ENCODE data around the gene PRKCE. TPM values are rescaled to one million over a fixed set of nuclear protein-coding genes. Genes with fewer than 3 reads are reported as not detected.

Gene PRKCE
- total RNA-seq, 2 experiments from 2014 or later, result 12.5 to 13.6 TPM

DNA sequence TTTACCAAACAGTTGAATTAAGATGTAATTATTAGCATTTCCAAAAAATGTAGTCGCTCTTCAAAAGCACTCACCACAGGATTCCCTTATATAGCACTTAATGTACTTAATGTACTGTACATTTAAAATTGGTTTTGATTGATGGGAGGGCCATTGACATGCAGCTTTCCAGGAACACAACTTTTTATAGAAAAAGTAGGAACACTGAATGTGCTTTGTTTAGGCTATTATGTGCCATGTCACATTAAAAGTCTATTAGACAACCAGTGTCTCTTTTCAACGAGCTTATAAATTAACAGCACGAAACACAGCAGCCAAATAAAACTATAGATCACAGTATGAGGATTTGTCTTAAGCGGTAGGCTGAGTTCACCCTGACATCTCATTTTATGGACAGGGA lies 301.1 kb downstream of the PRKCE start:
- Mint-ChIP-seq H3K4me3 (no peak overlapping the region), H3K4me1 (ENCODE audit: low read depth) (no peaks in the 10 kb centered on the region), H3K27ac (no peak overlapping the region), H3K9me3 (no peaks in the 10 kb centered on the region), H3K36me3 (no peaks in the 10 kb centered on the region), H3K27me3 (no peaks in the 10 kb centered on the region)
- DNase-seq, result no peak
- ChIA-PET POLR2A (no interaction called here), CTCF (interaction anchor here (0.6 kb wide), 1 partner anchor 37 kb away, joined by 3 read pairs; no protein-coding TSS in a partner anchor)
- intact Hi-C loops (cut with micrococcal nuclease), result no loop called here

DNA sequence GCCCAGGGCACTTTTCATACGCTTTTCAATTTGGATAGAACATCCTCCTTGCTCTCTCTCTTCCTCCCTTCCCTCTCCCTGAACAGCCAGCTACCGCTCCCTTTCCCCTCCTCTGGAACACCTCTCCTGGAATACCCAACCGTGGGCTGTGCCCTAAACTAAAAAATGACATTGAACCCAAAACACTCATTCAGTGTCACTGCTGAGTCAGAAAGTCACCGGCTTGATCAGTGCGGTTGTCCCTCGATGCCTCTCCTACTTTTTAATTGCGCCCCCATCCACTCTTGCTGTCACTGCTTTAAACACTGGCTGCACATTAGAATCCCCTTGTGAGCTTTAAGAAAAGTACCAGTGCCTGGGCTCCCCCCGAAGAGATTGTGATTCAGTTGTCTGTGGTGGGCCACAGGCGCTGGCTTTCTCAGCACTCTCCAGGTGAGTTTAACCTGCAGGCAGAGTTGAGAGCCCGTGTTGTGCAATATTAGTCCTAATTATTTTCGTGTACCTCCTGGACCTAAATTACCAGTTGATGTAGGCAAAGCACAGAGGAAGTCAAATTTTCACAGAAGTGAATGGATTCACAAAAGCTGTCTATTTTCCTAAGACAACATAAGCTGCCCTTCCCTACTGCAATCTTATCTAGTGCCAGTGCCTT lies 302.0 kb downstream of the PRKCE start:
- intact Hi-C loops (cut with micrococcal nuclease), result no loop called here
- ChIA-PET POLR2A (no interaction called here), CTCF (no interaction called here)
- Mint-ChIP-seq H3K4me3 (no peak overlapping the region), H3K27ac (no peak overlapping the region), H3K4me1 (ENCODE audit: low read depth) (no peaks in the 10 kb centered on the region), H3K36me3 (no peaks in the 10 kb centered on the region), H3K9me3 (no peaks in the 10 kb centered on the region), H3K27me3 (no peaks in the 10 kb centered on the region)
- no peak for DNase-seq

DNA sequence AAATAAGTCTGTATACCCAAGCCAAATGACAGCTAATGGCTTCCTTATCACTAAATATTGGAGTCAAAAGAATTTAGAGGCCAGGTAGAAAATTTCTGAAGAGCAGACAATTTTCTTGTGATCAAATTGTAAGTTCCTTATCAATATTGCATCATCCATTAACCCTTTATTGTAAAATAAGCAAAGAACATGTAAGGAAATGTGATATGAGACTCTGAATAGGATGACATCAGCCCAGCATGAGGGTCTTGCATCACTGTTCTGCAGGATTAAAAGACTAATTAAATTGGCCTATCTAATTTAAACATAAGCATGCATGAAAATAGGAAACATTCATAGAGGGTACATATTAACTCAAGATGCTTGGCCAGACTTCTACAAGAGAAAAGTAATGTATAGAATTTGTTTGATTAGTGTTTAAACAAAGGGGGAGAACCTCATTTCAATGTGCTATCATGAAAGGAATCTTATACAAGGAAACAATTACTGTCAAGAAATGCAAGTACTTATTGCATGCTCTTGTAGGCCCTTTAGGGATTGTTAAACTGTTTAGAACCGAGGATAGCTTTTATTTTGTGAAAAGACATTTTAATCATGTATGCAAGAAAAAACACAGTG lies 302.9 kb downstream of the PRKCE start:
- ChIA-PET CTCF (interaction anchor here (0.9 kb wide), 1 partner anchor 108 kb away, joined by 3 read pairs; no protein-coding TSS in a partner anchor), POLR2A (no interaction called here)
- no peak overlapping the region for H3K27ac Mint-ChIP-seq
- intact Hi-C loops (cut with micrococcal nuclease), result no loop called here
- no peaks in the 10 kb centered on the region for H3K4me1 Mint-ChIP-seq (ENCODE audit: low read depth)
- H3K27me3 Mint-ChIP-seq, result no peaks in the 10 kb centered on the region
- no peak overlapping the region for H3K4me3 Mint-ChIP-seq
- no peaks in the 10 kb centered on the region for H3K36me3 Mint-ChIP-seq
- no peak for DNase-seq
- H3K9me3 Mint-ChIP-seq, result no peaks in the 10 kb centered on the region

DNA sequence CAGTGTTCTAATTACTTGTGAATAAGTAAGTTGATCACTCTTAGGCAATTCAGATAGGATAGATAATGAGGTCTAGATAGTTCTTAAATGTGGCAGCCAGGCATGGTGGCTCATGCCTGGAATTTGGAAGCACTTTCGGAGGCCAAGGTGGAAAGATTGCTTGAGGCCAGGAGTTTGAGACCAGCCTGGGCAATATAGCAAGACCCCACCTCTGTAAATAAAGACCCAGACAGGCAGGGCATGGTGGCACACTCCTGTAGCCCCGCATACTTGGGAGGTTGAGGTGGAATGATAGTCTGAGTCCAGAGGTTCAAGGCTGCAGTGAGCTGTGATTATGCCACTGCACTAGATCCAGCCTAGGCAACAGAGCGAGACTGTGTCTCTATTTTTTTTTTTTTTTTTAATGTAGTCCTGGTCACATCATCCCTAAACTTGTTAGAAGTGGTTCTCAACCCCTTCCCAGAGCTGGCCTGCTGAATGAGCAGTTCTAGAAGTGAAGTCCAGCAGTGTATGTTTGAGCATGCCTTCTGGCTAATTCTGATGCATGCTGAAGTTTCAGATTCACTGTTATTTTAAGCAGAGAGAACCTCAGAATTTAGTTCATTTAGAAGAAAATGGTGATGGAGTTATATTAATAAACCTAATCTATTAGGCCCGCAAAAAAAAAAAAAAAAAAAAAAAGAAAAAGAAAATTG lies 306.2 kb downstream of the PRKCE start:
- no peak for DNase-seq
- CTCF ChIA-PET, result no interaction called here
- Mint-ChIP-seq H3K4me1 (ENCODE audit: low read depth) (no peaks in the 10 kb centered on the region), H3K4me3 (no peak overlapping the region), H3K9me3 (no peaks in the 10 kb centered on the region), H3K36me3 (no peaks in the 10 kb centered on the region), H3K27me3 (no peaks in the 10 kb centered on the region), H3K27ac (no peak overlapping the region)
- intact Hi-C loops (cut with micrococcal nuclease), result no loop called here
- POLR2A ChIA-PET, result no interaction called here

DNA sequence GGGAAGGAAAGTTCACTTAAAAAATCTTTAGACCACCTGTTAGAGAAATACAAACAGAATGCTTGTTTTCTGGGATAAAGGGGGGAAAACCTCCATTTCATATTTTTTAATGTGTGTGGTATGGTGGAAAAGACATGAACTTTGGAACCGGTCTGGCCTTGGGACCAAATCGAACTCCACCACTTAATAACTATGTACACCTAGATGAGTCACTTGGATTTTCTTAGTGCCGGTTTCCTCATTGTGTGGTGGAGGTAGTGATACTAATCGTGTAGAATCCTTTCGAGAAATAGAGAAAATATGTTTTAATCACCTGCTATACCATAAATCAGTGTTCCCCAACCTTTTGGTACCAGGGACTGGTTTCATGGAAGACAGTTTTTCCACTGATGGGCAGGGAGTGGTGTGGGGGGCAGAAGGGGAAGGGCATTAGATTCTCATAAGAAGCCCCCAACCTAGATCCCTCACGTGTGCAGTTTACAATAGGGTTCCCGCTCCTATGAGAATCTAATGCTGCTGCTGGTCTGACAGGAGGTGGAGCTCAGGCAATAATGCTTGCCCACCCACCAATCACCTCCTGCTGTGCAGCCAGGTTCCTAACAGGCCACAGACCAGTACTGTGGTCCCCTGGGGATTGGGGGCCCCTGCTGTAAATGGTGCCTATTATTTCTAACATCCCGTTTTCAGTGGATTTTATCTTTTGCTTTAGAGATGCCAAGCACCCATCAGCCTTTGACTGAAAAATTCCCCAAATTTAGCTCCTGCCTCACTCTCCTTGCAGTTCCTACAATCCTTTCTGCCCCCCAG lies 308.8 kb downstream of the PRKCE start:
- H3K27ac Mint-ChIP-seq, result no peak overlapping the region
- H3K9me3 Mint-ChIP-seq, result no peaks in the 10 kb centered on the region
- no peaks in the 10 kb centered on the region for H3K27me3 Mint-ChIP-seq
- ChIA-PET CTCF (no interaction called here), POLR2A (no interaction called here)
- DNase-seq, result no peak
- H3K4me1 Mint-ChIP-seq (ENCODE audit: low read depth), result peaks cover 16% of the 10 kb centered on the region
- no peak overlapping the region for H3K4me3 Mint-ChIP-seq
- intact Hi-C loops (cut with micrococcal nuclease), result no loop called here
- H3K36me3 Mint-ChIP-seq, result peaks cover 1% of the 10 kb centered on the region

DNA sequence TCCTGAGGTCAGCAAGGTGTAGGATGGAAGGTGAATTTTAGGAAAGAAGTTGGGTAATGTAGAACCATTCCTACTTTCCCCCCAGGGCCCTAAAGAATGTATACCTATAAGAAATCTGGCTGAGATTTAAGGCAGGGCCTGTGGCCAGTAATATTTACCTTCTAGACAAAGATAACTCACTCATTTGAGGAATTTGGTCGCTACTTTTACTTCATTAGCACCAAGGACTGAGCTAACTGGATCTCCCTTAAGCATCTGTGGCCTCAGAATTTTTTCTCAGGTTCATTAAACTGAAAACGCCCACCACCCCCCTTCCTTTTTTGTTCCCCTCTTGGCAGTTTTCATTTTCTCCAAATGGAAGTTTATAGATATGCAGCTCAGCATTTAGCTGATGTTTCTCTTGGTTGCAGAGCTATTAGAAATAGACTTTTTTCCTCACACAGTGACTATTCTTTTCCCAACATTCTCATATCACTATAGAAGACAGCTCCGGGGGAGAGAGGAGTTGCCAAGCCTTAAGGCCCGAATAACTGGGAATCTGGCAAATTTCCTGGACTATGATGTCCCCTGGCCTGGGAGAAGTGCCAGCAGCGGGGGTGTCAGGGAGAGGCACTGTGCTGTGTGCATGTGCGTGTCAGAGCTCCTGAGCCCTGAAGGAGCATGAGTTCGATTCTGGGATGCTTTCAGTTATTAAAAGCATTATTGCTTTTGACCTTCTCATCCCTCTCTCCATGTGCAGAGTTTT lies 310.9 kb downstream of the PRKCE start:
- Mint-ChIP-seq H3K4me3 (no peak overlapping the region), H3K36me3 (peaks cover 1% of the 10 kb centered on the region), H3K27ac (no peak overlapping the region), H3K4me1 (ENCODE audit: low read depth) (peaks cover 16% of the 10 kb centered on the region), H3K27me3 (no peaks in the 10 kb centered on the region), H3K9me3 (no peaks in the 10 kb centered on the region)
- CTCF ChIA-PET, result no interaction called here
- DNase-seq, result no peak
- POLR2A ChIA-PET, result no interaction called here
- intact Hi-C loops (cut with micrococcal nuclease), result no loop called here

DNA sequence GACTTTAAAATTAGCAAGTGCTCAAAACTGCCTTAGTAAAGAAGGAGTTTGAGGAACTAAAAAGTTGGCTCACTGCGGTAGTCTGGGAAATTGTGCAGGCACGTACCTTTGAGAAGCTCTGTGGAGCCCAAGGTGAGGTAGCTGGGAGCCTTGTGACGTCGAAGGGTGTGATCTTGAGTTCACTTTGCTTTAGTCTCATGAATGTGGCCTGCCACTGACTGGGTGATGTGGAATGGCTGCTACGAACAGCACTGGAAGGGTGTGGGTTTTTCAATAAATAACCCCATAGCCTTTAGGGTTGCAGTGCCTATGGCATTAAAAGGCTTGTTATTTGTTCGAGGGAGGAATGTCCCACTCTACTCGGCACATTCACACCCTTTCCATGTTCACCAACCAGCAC lies 312.3 kb downstream of the PRKCE start:
- CTCF ChIA-PET, result no interaction called here
- H3K4me1 Mint-ChIP-seq (ENCODE audit: low read depth), result peaks cover 16% of the 10 kb centered on the region
- POLR2A ChIA-PET, result no interaction called here
- H3K27ac Mint-ChIP-seq, result no peak overlapping the region
- peaks cover 1% of the 10 kb centered on the region for H3K36me3 Mint-ChIP-seq
- no peak overlapping the region for H3K4me3 Mint-ChIP-seq
- H3K27me3 Mint-ChIP-seq, result no peaks in the 10 kb centered on the region
- intact Hi-C loops (cut with micrococcal nuclease), result no loop called here
- no peak for DNase-seq
- H3K9me3 Mint-ChIP-seq, result no peaks in the 10 kb centered on the region

DNA sequence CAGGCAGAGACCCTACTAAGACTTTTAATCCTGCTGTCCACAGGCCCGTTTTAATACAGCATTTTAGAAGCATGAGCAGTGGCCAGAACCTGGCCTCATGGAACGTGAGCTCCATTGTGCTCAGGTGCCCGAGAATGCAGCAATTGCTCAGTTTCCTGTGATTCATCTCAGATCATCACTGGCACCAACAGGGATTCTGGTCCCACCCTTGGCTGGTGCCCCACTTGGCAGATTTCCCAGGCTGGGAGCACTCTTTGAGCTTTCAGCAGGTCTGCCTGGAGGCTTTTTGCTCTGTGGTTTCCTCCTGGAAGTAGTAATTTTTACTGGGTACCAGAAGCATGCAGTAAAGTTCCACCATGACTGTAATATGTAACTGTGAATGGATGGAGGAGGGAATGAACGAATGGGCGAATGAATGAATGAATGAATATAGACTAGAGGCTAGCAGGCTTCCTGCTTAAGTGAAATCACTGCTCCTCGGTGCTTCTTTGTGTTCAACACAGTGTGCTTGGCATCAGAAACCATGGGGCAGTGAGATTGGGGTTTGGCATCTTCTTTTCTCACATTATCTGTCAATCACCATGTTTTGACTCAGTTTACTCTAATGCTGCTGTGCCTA lies 312.9 kb downstream of the PRKCE start:
- DNase-seq, result peak; percentile 44
- Mint-ChIP-seq H3K4me1 (ENCODE audit: low read depth) (peaks cover 16% of the 10 kb centered on the region), H3K27ac (no peak overlapping the region), H3K4me3 (no peak overlapping the region), H3K36me3 (peaks cover 1% of the 10 kb centered on the region), H3K9me3 (no peaks in the 10 kb centered on the region), H3K27me3 (no peaks in the 10 kb centered on the region)
- ChIA-PET CTCF (no interaction called here), POLR2A (no interaction called here)
- intact Hi-C loops (cut with micrococcal nuclease), result no loop called here

DNA sequence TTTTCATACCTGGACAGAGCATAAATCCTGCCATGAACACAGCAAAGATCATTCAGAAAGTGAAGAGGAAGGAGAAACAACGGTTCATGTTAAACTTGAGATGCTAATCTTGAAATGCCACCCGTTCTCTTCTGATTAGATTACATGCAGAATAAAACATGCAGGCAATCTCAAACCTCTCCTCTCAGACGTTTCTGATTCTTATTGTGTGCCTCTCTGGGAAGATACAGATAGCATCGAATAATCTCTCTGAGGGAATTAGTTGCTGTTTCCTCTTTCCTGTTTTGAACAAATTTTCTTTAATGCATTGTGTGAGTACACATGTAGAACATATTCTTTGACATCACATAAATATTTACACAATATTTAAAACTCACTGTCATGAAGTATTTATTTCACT lies 313.4 kb downstream of the PRKCE start:
- ChIA-PET POLR2A (no interaction called here), CTCF (no interaction called here)
- Mint-ChIP-seq H3K27me3 (no peaks in the 10 kb centered on the region), H3K27ac (no peak overlapping the region), H3K4me3 (no peak overlapping the region), H3K4me1 (ENCODE audit: low read depth) (peaks cover 16% of the 10 kb centered on the region), H3K36me3 (peaks cover 1% of the 10 kb centered on the region), H3K9me3 (no peaks in the 10 kb centered on the region)
- DNase-seq, result no peak
- intact Hi-C loops (cut with micrococcal nuclease), result no loop called here

DNA sequence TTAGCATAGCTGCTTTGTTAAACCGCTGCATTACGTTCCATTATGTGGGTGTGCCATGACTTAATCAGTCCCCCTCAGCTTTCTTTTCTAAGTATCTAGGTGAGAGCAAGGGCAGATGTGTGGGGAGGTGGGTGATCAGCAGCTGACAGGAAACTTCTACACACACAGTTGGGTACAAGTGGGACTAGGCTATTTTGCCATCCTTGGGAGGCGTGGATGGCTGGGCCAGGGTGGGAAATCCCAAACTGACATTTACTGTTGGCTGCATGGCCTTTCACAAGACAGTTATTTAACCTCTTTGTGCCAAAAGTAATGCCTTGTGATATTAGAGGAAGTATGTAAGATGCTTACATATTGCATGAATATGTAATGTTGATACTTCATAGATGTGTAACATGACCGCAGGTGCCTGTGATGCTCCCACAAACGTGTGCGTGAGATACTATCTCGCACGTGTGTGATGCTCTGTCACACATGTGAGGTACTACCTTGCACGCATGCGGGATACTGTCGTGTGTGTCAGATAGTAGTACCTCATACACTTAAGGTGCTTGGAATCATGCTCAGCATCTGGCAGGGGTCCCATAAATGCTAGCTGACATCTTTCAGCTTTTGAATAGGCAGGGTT lies 314.5 kb downstream of the PRKCE start:
- H3K27ac Mint-ChIP-seq, result no peak overlapping the region
- H3K36me3 Mint-ChIP-seq, result peaks cover 1% of the 10 kb centered on the region
- CTCF ChIA-PET, result no interaction called here
- no peak overlapping the region for H3K4me3 Mint-ChIP-seq
- DNase-seq, result no peak
- POLR2A ChIA-PET, result no interaction called here
- H3K27me3 Mint-ChIP-seq, result no peaks in the 10 kb centered on the region
- H3K9me3 Mint-ChIP-seq, result no peaks in the 10 kb centered on the region
- H3K4me1 Mint-ChIP-seq (ENCODE audit: low read depth), result peaks cover 16% of the 10 kb centered on the region
- intact Hi-C loops (cut with micrococcal nuclease), result no loop called here

DNA sequence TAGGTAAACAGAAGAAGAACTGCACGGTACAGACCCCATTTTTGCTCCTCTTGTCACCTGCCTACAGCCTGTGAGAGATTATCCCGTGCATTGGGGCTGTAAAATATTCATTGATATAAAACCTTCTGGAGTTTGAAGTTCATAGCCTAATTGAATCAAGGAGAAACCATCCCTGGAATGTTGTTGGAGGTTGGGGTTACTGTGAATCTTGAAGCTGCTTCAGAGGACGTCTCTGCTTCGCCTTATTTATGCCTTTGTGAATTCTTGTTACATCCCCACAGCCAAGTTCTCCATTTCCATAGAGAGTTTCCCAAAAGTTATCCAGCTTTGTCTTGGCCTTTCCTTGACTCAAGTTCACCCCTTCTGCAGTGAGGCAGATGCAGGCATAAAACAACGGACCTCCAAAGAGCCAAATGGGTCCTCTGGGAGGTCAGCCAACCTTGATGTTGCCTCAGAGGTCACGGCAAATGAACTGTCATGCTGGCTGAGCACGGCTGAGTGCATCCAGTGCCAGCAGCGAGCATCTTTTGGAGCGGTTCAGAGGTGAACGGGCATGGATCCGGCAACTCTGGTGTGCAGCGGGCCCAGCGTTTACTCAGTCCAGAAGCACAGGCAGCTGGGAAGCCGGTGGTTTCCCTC lies 317.6 kb downstream of the PRKCE start:
- Mint-ChIP-seq H3K27ac (no peak overlapping the region), H3K36me3 (no peaks in the 10 kb centered on the region), H3K9me3 (no peaks in the 10 kb centered on the region), H3K4me1 (ENCODE audit: low read depth) (peaks cover 11% of the 10 kb centered on the region), H3K27me3 (no peaks in the 10 kb centered on the region), H3K4me3 (no peak overlapping the region)
- ChIA-PET CTCF (no interaction called here), POLR2A (no interaction called here)
- no peak for DNase-seq
- intact Hi-C loops (cut with micrococcal nuclease), result no loop called here

All from activated CD4-positive, alpha-beta memory T cell treated with anti-CD3 and anti-CD28 coated beads for 36 hours (primary cell).